HG02943 (cell line): ENCODE measurements around the gene MAPKAP1.

Source experiments
- ATAC-seq: cut with Tn5 transposase; IDR thresholded peaks from one replicate; pipeline ENCODE4 v1.9.1; 2021; ENCODE audit warnings: mild to moderate bottlenecking, low read depth, moderate library complexity; ENCODE audit not compliant: unreplicated experiment

The MAPKAP1 gene

DNA sequence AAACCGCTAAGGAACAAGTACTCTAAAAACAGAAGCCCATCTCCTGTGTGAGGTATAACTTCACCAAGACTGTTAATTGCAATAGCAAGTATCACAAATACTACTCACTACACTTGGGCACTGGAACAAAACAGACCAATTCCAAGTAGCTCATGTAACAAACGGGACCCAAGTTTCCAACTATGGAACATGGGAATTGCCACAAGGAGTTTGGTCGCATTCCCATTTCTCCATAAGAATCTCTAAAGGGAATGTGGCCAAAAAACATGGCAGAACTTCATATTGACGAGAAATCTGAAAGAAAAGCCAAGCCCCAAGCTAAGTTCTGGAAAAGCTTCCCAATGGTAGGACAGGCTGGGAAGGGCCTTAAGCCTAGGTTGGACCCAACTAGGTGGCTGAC, 162.5 kb downstream of the MAPKAP1 start:
- no peak for ATAC-seq

DNA sequence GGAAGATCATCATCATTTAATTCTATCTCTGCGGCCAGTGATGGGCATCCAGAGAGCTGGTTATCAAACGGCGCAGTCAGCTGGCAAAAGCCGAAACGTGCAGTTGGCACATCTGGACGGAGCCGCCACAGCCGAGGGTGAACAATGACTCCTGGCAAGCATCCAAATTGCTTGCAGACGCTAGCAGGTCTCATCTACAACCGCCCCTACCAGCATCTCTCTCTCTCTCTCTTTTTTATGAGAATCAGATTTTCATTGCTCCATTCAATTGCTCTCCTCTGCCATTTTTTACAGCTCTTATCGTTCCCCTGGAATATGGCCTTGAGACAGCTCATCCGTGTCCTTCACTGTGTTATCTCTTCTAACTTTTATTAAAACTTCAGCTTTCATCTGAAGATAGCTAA, 165.2 kb downstream of the MAPKAP1 start:
- no peak for ATAC-seq

- no peak for ATAC-seq
Observed at GRCh38 chr9:125540497-125540896, 166.5 kb downstream of the MAPKAP1 start.

GRCh38 chr9:125538092-125538473, 168.9 kb downstream of the MAPKAP1 start:
- ATAC-seq = no peak

GRCh38 chr9:125537442-125538091, 169.4 kb downstream of the MAPKAP1 start:
- ATAC-seq = no peak

- no peak for ATAC-seq
Observed at GRCh38 chr9:125536776-125537175, 170.2 kb downstream of the MAPKAP1 start.

DNA sequence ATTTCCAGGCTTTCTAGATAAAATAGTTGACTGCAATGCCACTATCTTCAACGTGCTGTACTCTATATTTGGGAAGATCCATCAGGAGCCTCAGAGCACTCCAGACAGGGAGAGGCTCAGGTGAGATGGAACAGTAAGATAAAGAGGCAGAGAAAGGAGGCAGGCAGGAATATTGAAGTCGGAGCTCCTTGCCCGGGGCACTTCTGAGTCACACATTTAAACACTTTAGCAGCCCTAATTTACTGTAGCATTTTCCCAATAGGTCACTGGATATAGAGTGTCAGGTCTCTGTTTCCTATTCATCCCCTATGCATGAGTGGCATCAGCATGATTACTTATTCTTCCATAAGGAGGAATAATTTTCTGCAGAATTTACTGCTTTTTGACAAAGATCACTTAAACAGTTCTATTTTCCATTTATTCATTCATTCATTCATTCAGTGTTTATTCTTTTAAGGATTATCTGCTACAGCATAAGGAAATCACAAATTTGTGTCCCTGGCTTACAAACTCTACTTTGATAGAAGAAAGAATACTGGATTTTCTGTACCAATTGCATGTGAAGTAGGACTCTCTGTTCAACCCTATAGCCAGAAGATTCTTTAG, 170.7 kb downstream of the MAPKAP1 start:
- no peak for ATAC-seq

GRCh38 chr9:125534971-125535701, 171.9 kb downstream of the MAPKAP1 start:
- ATAC-seq = no peak

DNA sequence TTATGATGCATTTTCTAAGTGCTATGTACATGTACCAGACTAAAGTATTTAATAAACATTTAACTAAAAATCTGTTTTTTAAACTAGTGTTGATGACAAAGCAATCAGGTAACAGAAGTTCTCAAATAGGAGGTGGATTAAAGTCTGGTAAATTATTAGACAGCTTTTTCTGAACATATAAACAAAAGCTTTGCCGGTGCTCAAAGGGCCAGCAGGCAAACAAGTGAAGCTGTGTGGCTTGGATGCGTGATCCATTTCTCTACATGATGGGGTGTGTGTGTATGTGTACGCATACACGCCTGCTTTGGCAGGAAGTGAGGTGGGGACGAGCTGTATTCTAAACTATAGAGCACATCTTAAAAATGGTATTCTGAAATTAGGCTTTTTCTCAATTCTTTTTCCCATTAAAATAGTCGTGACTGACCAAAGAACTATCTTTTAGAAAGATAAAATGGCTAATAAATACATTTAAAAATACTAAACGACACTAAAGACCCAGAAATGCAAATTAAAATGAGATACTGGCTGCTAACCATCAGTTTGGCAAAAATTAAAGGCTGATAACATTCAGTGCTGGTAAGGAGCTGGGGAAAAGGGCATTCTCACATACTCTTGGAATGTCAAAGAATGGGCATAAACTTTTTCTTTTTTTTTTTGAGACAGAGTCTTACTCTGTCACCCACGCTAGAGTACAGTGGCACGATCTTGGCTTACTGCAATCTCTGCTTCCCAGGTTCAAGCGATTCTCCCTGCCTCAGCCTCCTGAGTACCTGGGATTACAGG, 174.0 kb downstream of the MAPKAP1 start:
- ATAC-seq = no peak

GRCh38 chr9:125532412-125532811, 174.6 kb downstream of the MAPKAP1 start:
- ATAC-seq = no peak

DNA sequence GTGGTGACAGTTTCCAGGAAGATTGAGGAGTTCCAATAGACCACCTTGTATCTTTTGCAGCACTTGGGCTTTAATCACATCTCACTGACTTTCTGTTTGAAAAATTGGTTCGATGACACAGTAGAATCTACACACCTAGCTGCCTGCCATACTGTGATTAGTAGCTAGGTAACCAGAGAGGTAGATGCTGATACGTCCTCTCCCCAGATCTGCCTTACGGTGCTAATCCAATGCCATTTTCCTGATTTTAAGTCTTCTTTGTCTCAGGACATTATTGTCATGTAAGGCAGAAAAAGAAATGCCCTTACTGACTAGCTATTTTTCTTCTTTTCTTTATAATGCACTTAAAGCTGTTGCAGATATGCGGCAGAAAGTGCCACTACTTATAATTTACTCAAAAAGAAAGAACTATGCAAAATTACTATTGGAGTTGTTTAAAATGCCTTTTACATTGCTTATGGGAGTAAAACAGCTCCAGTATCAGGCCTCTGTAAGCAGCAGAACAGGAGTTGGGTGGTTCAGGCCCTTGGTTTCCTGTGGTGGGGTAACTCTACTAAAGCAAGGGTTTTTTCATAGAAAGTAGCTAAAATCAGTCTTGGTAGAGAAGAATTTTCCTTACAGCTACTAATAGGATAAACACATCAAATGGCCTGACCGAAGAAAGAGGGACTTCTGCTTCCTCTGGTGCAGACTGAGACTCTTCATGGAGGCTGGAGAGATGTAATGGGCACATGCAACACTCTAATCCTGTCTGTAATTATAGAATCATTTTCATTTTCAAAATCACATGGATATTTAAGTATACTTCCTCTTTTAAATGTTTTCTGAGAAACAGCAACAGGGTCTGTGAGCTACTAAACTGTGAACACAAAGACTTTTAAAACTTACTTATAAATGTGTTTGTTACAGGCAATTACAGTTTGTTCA, 177.2 kb downstream of the MAPKAP1 start:
- no peak for ATAC-seq

- no peak for ATAC-seq
Observed at GRCh38 chr9:125529107-125529506, 177.9 kb downstream of the MAPKAP1 start.

GRCh38 chr9:125527471-125528002, 179.5 kb downstream of the MAPKAP1 start:
- ATAC-seq = no peak

DNA sequence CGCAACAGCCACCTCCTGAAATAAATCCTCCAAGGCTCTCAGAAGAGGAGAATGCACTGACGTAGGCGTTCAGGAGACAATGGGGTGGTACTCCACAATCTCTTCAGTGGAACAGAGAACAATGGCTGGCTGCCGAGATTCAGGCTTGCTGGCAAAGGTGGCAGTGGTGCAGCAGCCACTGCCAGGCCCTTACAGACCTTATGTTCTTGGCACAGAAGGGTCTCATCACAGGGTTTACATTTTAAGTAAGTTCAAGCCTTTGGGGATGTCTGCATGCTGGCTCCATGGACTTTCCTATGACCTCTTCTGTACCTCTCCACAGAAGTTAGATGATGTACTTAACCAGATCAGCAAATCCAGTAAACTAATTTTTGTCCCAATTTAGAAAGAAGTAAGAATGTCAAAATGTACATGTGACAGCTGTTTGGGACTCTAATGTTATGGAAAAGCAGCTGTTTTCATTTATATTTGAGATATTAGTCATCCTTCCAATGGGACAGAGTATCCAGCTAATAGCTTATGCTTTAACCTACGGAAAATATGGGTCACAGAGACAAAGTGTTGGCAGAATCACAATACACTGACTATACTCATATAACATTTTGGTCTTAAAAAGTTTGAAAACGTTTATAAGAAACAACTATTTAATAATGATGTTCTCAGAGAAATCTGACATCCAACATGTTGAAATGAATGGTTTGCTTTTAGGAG, 180.9 kb downstream of the MAPKAP1 start:
- no peak for ATAC-seq

GRCh38 chr9:125524583-125525355, 182.2 kb downstream of the MAPKAP1 start:
- ATAC-seq = no peak

DNA sequence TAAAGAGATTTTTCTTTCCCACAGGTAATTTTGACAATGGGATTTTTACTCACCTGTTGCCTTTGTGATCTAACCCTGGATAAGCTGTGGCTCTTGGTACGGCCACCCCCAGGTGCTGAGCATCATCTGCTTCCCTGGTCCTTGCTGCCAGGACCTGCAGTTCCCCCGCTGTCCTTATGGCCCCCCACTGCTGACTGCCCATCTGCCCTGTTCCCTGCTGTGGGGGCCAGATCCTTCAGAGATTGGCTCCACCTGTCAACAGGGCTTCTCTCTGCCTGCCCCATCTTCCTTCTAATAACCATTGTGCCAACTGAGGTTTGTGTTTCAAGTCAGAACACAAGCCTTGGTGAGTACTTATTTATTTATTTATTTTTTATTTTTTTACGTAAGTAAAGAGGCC, 183.3 kb downstream of the MAPKAP1 start:
- no peak for ATAC-seq

DNA sequence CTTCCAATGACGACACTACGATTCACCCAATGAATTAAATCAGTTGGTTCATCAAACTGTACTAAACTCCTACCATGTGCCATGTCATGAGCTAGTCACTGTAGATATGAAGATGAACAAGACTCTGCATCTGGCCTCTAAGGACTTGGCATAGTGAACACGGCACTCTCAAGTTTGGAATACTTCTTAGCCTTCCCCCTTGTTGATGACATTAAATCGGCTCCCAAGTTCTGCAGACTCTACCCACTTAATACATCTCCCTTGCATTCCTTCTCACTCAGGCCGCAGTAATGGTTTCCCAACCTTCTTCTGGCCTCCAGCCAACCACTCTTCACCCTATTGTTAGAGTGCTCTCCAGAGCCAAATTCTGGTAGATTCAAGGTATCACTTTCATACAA, 184.7 kb downstream of the MAPKAP1 start:
- ATAC-seq = no peak
